NCI-H526 (cell line): ENCODE data around the gene XRRA1.
A peak's percentile ranks its signal among the peaks of the same experiment; 100 is the strongest.
"Not testable (repeated sequence)": the region's sequence is repeated elsewhere in the genome, so short reads cannot be mapped to it uniquely, and the experiment has no call there.

ENCODE experiments used
- DNase-seq, 2 experiments: peaks; one replicate each; lab custom pipeline; 2025; lab: John Stamatoyannopoulos, UW

XRRA1 gene

GRCh38 chr11:74948898-74949752 lies at the start of gene XRRA1, which contains the start of gene SPCS2:
Gene XRRA1 (minus strand): TSS chr11:74949091. CDS start chr11:74940878, 8,213 bp downstream.
Gene SPCS2 (plus strand): TSS chr11:74949266. CDS start chr11:74949286, 20 bp downstream.
- peak; percentile 98 to 99 for DNase-seq

- DNase-seq, result no peak
Observed at GRCh38 chr11:74992852-74993251, 44.0 kb upstream of the XRRA1 start.

GRCh38 chr11:74990941-74991340 lies 42.0 kb upstream of the XRRA1 start:
- DNase-seq, result no peak

GRCh38 chr11:74990150-74990549 lies 41.3 kb upstream of the XRRA1 start:
- not testable (repeated sequence) for DNase-seq

- peak in 1 of 2 experiments; percentile 51 for DNase-seq
Observed at GRCh38 chr11:74989260-74989638, 40.4 kb upstream of the XRRA1 start.

- peak; percentile 87 to 95 for DNase-seq
Observed at GRCh38 chr11:74988541-74989259, 39.8 kb upstream of the XRRA1 start, which contains the start of gene NEU3. Gene NEU3 (plus strand): TSS chr11:74988933. CDS start chr11:74989061, 128 bp downstream.

GRCh38 chr11:74984730-74985129 lies 35.8 kb upstream of the XRRA1 start:
- DNase-seq, result no peak

GRCh38 chr11:74984070-74984469 lies 35.2 kb upstream of the XRRA1 start:
- DNase-seq, result no peak

GRCh38 chr11:74981888-74982287 lies 33.0 kb upstream of the XRRA1 start:
- DNase-seq, result no peak

- DNase-seq, result no peak
Observed at GRCh38 chr11:74980634-74981033, 31.7 kb upstream of the XRRA1 start.

- DNase-seq, result no peak
Observed at GRCh38 chr11:74978041-74978440, 29.1 kb upstream of the XRRA1 start.

GRCh38 chr11:74971424-74971823 lies 22.5 kb upstream of the XRRA1 start:
- DNase-seq, result no peak

GRCh38 chr11:74970852-74971395 lies 22.0 kb upstream of the XRRA1 start:
- no peak for DNase-seq

- DNase-seq, result no peak
Observed at GRCh38 chr11:74966651-74967050, 17.8 kb upstream of the XRRA1 start.

GRCh38 chr11:74960128-74960527 lies 11.2 kb upstream of the XRRA1 start:
- DNase-seq, result not testable (repeated sequence)

- no peak for DNase-seq
Observed at GRCh38 chr11:74957937-74958629, 9.2 kb upstream of the XRRA1 start.

- no peak for DNase-seq
Observed at GRCh38 chr11:74956397-74957015, 7.6 kb upstream of the XRRA1 start.

GRCh38 chr11:74954199-74954598 lies 5.3 kb upstream of the XRRA1 start:
- DNase-seq, result no peak

- DNase-seq, result no peak
Observed at GRCh38 chr11:74953451-74953850, 4.6 kb upstream of the XRRA1 start.

GRCh38 chr11:74952752-74953151 lies 3.9 kb upstream of the XRRA1 start:
- no peak for DNase-seq

GRCh38 chr11:74951226-74951625 lies 2.3 kb upstream of the XRRA1 start:
- DNase-seq, result no peak
